ENCODE measurements around the gene FRA10AC1.

FRA10AC1 gene

DNA sequence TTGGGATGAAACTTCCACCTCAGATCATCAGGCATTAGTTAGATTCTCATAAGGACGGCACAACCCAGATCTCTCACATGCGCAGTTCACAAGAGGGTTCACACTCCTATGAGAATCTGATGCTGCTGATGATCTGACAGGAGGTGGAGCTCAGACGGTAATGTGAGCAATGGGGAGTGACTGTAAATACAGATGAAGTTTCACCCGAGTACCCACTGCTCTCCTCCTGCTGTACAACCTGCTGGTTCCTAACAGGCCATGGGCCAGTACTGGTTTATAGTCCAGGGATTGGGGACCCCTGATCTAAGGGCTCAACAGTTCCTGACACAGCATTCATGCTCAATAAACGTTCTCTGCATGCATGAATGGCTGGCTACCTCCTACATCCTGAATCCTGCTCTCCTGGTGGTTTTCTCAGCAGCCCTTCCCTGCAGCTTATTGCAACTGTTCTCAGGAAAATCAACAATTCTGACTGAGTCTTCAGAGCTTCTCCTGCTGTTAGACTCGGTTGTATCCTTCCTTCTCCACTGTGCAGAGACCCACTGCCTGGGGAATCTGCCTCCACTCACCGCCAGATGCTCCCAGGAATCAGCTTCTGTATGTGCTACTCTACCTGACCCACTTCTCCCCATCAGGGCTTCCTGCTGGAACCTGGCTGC is 72.6 kb downstream of the FRA10AC1 start:
- DNase-seq (ENCODE audit: low spot score), result no peak

DNA sequence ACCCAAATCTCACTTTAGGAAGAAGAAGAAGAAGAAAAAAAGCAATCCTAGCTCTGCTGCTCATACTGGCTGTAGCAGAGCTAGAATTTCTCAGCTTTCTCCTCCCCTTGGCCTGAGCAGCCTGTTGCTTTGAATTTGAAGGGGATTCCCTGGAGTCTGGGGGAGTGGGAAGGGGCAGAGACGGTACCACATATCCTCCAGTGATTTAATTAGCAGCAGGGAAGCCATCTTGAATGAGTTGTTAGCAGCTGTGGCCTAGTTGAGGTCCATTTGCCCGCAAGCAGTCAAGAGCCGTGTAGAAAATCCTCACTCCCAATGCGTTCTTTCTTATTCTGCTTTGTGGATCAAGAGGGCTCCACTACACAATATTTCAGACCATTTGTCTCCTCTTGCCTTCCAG is 73.5 kb downstream of the FRA10AC1 start:
- DNase-seq (ENCODE audit: low spot score), result no peak

DNA sequence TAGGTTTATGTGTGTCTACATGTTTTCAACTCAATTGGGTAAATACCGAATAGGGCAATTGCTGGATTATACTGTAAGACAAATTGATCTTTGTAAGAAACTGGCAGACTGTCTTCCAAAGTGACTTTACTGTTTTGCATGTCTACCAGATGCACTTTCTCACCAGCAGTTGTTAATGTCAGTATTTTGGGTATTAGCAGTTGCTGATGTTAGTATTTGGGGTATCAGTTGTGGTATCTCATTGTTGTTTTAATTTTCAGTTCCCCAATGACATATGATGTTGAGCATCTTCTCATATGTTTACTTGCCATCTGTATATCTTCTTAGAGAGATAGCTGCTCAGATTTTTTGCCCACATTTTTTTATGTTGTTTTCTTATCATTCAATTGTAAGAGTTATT is 79.5 kb downstream of the FRA10AC1 start:
- DNase-seq (ENCODE audit: low spot score), result no peak

DNA sequence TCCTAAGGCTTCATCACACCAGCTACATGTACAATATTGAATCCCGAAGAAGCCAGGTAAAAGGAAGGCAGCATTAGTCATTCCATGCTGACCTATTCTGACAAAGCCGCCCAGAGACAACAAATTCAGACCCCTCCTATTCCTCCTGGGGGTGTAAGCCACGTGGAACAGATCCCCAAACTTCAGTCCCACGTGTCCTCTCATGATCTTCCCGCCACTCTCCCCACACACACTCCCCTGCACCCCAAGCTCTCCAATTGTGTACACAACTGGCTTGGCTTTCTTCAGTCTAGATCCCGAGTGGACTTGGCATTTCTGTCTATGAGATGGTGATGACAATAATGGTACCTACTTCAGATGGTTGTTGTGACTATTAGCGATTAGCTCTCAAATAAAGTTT is 81.5 kb downstream of the FRA10AC1 start:
- DNase-seq (ENCODE audit: low spot score), result no peak
